ENCODE data around the gene DRC7.

- no peak for TF ChIP-seq CTCF (IDR thresholded peaks at IDR 0.05)
- no peak for TF ChIP-seq EZH2phosphoT487 (IDR thresholded peaks at IDR 0.05)
- no peak for TF ChIP-seq EZH2 (IDR thresholded peaks at IDR 0.05)
Measured at GRCh38 chr16:57689762-57690558, 4.6 kb upstream of the DRC7 start.

Measured in neural progenitor cell (in vitro differentiated cells).